WI38 (cell line): ENCODE measurements around the gene CCL7.

ENCODE experiments used
- H3K4me3 ChIP-seq: 2 replicates; pipeline ENCODE4 v1.5.1; 2011; ENCODE audit warnings: low read depth, mild to moderate bottlenecking, control low read depth, low read length
- CTCF ChIP-seq: IDR thresholded peaks from 2 replicates; pipeline ENCODE4 v1.5.1; 2012; ENCODE audit warnings: low read depth, mild to moderate bottlenecking, control low read depth, low read length

The CCL7 gene

GRCh38 chr17:34254146-34254545, 15.9 kb upstream of the CCL7 start:
- TF ChIP-seq CTCF, result no peak
- H3K4me3 ChIP-seq, result no peak overlapping the region

- H3K4me3 ChIP-seq, result peak within 1 kb of the TSS; percentile 54
- TF ChIP-seq CTCF, result no peak
These were observed 15.2 kb upstream of the CCL7 start, which contains the start of gene CCL2 for GRCh38 chr17:34254651-34255380. TSS of gene CCL2 (plus strand) at chr17:34255285. CDS start at chr17:34255350, 65 bp downstream.

DNA sequence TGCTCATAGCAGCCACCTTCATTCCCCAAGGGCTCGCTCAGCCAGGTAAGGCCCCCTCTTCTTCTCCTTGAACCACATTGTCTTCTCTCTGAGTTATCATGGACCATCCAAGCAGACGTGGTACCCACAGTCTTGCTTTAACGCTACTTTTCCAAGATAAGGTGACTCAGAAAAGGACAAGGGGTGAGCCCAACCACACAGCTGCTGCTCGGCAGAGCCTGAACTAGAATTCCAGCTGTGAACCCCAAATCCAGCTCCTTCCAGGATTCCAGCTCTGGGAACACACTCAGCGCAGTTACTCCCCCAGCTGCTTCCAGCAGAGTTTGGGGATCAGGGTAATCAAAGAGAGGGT, 14.7 kb upstream of the CCL7 start:
- H3K4me3 ChIP-seq, result peak overlapping the region; percentile 54

GRCh38 chr17:34255841-34256240, 14.2 kb upstream of the CCL7 start:
- no peak for TF ChIP-seq CTCF
- peak overlapping the region; percentile 54 for H3K4me3 ChIP-seq

More for the DNA sequence above, 14.7 kb upstream of the CCL7 start:
- TF ChIP-seq CTCF, result no peak

DNA sequence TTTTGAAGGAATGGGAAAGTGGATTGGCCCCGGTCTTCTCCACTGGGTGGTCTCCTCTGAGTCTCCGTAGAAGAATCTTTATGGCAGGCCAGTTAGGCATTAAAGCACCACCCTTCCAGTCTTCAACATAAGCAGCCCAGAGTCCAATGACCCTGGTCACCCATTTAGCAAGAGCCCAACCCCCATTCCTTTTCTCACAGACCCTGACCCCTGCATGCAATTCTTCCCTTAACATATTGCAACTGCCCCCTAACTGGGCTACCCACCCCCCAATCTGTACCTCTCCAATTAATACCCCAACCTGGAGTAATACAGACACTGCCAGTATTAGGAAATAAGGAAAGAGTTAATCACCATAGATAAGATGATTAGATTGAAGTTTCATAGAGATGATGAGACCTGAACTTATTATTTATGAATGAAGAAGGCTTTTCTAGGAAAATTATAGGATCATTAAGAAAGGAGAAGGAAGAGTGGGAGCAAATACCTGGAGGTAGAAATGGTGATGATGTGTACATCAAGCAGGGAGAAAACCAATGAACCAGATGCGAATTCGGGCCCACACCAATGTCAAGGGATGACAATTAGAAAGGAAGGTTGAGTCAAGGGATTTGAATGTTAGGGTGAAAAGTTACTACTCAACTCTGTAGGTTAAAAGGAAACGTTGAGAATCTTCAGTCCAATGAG, 12.6 kb upstream of the CCL7 start:
- no peak overlapping the region for H3K4me3 ChIP-seq
- no peak for TF ChIP-seq CTCF

- TF ChIP-seq CTCF, result no peak
- no peak overlapping the region for H3K4me3 ChIP-seq
These were observed 12.1 kb upstream of the CCL7 start for GRCh38 chr17:34257986-34258326.

DNA sequence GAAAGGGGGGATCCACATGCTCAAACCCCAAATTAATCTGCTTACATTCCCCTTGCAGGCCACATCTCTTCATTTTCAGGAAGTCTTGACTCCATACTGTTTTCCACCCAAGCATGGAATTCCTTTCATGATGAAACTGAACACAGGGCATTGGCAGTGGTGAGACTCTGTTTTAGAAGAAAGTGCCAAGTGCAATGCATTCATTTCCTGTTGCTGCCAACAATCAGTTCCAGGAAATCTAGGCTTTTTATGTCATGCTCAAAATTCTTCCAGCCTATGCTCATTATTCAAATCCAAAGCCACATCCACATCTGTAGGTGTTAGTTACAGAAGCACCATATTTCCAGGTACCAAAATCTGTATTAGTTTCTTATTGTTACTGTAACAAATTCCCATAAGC, 10.9 kb upstream of the CCL7 start:
- no peak overlapping the region for H3K4me3 ChIP-seq
- TF ChIP-seq CTCF, result no peak
